HepG2 (cell line): Measurements from ENCODE around the gene SMNDC1. TPM values are rescaled to one million over a fixed set of nuclear protein-coding genes. Genes with fewer than 3 reads are reported as not detected.

Experiments
- AHR ChIP-seq: IDR thresholded peaks from 2 replicates; pipeline ENCODE4 v1.6.1; 2018; ENCODE audit warnings: missing genetic modification reagents, missing compliant biosample characterization
- polyA plus RNA-seq, 8 experiments: library from polyadenylated mRNA; depleted of rRNA in 3 of 8; stranded (reverse) in 7 of 8; unstranded in 1 of 8; fragments of >200 nt; fragmentation: Illumina TruSeq in 4 of 8; extraction: Trizol in 4 of 8; gene quantifications; 2 replicates each; pipeline versions ENCODE4 v1.2.1 to v1.2.3, GENCODE V29; 2011 to 2016; ENCODE audit warnings: low read depth in 4 of 8, missing spikeins in 1 of 8, mixed read lengths in 1 of 8; ENCODE audit not compliant: insufficient read depth in 1 of 8
- total RNA-seq, 5 experiments: library from RNA; depleted of rRNA; stranded (reverse); fragments of >200 nt; fragmentation: Illumina TruSeq; extraction: Trizol; gene quantifications; 2 replicates each; pipeline ENCODE4 v1.2.3, GENCODE V29; 2016; ENCODE audit warnings: low read depth in 1 of 5
- TF ChIP-seq, protein P1 (sequence below): sonication (generic); formaldehyde crosslinking; IDR thresholded peaks from 2 replicates; pipeline ENCODE4 v1.4.0; 2020; ENCODE audit warnings: mild to moderate bottlenecking, missing genetic modification reagents
- TF ChIP-seq, protein P2 (sequence below): sonication (generic); formaldehyde crosslinking; IDR thresholded peaks from 2 replicates; pipeline ENCODE4 v1.9.0; 2021; ENCODE audit warnings: missing genetic modification reagents, mild to moderate bottlenecking, borderline replicate concordance

The SMNDC1 gene
- total and polyA plus RNA-seq, 2 of the 13 experiments (the other 11 are each of a cell fraction or from before 2014, with no cell fraction given), result 7.8 to 8.9 TPM

DNA sequence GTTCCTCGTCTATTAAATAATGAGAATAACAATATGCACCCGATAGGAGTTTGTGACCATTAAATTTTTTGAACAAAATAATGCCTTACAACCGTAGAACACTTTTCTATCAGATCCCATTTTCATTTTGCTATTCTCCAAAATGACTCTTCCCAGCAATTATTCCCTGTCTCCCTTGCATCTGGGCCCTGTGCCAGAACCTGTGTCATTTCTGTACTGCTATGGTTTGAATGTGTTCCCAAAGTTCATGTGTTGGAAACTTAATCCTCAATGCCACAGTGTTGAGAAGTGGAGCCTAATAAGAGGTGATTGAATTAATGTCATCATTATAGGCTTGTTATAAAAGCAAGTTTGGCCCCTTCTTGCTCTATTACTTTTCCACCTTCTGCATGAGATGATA lies 33.2 kb upstream of the SMNDC1 start (continued):
- TF ChIP-seq, protein P1, sequence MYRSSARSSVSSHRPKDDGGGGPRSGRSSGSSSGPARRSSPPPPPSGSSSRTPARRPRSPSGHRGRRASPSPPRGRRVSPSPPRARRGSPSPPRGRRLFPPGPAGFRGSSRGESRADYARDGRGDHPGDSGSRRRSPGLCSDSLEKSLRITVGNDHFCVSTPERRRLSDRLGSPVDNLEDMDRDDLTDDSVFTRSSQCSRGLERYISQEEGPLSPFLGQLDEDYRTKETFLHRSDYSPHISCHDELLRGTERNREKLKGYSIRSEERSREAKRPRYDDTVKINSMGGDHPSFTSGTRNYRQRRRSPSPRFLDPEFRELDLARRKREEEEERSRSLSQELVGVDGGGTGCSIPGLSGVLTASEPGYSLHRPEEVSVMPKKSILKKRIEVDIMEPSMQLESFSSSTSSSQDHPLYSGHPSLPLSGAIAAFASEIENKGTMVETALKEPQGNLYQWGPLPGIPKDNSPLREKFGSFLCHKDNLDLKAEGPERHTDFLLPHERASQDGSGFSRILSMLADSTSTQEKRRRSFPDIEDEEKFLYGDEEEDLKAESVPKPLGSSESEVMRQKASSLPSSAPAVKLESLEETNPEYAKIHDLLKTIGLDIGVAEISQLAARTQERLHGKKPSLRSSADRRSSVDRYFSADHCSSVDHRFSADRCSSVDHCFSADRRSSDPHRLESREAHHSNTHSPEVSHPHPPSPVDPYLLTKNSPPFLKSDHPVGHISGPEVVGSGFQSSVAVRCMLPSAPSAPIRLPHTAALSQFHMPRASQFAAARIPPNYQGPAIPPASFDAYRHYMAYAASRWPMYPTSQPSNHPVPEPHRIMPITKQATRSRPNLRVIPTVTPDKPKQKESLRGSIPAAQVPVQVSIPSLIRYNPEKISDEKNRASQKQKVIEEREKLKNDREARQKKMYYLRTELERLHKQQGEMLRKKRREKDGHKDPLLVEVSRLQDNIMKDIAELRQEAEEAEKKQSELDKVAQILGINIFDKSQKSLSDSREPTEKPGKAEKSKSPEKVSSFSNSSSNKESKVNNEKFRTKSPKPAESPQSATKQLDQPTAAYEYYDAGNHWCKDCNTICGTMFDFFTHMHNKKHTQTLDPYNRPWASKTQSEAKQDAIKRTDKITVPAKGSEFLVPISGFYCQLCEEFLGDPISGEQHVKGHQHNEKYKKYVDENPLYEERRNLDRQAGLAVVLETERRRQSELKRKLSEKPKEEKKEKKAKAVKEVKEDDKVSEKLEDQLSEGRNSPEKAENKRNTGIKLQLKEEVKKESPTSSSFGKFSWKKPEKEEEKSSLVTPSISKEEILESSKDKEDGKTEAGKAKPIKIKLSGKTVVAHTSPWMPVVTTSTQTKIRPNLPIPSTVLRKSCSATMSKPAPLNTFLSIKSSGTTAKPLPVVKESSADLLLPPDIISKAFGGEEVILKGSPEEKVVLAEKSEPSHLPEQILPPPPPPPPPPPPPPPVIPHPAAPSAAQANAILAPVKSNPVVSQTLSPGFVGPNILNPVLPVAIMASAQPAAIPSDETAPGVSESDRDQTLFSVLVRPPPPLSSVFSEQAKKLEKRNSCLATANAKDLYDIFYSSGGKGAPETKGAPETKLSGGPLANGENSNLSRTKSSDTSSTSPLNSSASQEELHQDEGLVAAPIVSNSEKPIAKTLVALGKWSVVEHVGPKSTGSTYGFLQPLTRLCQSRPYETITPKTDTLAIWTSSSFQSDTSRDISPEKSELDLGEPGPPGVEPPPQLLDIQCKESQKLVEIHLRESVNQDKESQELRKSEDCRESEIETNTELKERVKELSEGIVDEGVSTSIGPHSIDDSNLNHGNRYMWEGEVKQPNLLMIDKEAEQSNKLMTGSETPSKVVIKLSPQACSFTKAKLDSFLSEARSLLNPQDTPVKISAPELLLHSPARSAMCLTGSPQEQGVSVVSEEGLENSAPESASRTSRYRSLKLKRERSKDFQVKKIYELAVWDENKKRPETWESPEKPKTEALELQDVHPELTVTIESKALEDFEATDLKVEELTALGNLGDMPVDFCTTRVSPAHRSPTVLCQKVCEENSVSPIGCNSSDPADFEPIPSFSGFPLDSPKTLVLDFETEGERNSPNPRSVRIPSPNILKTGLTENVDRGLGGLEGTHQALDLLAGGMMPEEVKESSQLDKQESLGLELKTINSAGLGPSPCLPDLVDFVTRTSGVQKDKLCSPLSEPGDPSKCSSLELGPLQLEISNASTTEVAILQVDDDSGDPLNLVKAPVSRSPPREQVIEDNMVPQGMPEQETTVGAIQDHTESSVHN (CRISPR knock-in tag), result no peak
- no peak for TF ChIP-seq AHR
- TF ChIP-seq, protein P2, sequence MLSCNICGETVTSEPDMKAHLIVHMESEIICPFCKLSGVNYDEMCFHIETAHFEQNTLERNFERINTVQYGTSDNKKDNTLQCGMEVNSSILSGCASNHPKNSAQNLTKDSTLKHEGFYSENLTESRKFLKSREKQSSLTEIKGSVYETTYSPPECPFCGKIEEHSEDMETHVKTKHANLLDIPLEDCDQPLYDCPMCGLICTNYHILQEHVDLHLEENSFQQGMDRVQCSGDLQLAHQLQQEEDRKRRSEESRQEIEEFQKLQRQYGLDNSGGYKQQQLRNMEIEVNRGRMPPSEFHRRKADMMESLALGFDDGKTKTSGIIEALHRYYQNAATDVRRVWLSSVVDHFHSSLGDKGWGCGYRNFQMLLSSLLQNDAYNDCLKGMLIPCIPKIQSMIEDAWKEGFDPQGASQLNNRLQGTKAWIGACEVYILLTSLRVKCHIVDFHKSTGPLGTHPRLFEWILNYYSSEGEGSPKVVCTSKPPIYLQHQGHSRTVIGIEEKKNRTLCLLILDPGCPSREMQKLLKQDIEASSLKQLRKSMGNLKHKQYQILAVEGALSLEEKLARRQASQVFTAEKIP (CRISPR knock-in tag), result no peak
